ENCODE measurements around the gene RNLS.

The RNLS gene

GRCh38 chr10:88289342-88289741 is 293.8 kb downstream of the RNLS start:
- TF ChIP-seq ZNF565 (CRISPR knock-in tag; conservative IDR thresholded peaks at IDR 0.05; ENCODE audit: low read depth) (no peak), PATZ1 (CRISPR knock-in tag; IDR thresholded peaks at IDR 0.05; ENCODE audit: borderline replicate concordance) (no peak), TOX (CRISPR knock-in tag; IDR thresholded peaks at IDR 0.05; ENCODE audit: borderline replicate concordance) (no peak), ZFP30 (CRISPR knock-in tag; IDR thresholded peaks at IDR 0.05) (no peak), ESRRG (CRISPR knock-in tag; IDR thresholded peaks at IDR 0.05) (no peak), TSHZ2 (CRISPR knock-in tag; IDR thresholded peaks at IDR 0.05) (no peak), TCF4 (CRISPR knock-in tag; IDR thresholded peaks at IDR 0.05; ENCODE audit: borderline replicate concordance) (no peak), ARNTL (CRISPR knock-in tag; IDR thresholded peaks at IDR 0.05; ENCODE audit: borderline replicate concordance, low read depth) (no peak), POU6F1 (CRISPR knock-in tag; IDR thresholded peaks at IDR 0.05; ENCODE audit: borderline replicate concordance, low read depth) (no peak), OSR1 (CRISPR knock-in tag; IDR thresholded peaks at IDR 0.05) (no peak), GLIS3 (CRISPR knock-in tag; IDR thresholded peaks at IDR 0.05) (no peak), BACH2 (CRISPR knock-in tag; IDR thresholded peaks at IDR 0.05; ENCODE audit: borderline replicate concordance) (no peak), PPARA (CRISPR knock-in tag; IDR thresholded peaks at IDR 0.05; ENCODE audit: borderline replicate concordance) (no peak), ZNF70 (CRISPR knock-in tag; IDR thresholded peaks at IDR 0.05) (no peak), ZFP3 (CRISPR knock-in tag; IDR thresholded peaks at IDR 0.05) (no peak)
- ATAC-seq = 0 out of 3 replicates have a peak, but pooled peaks have one; percentile 38

GRCh38 chr10:88288320-88289059 is 294.6 kb downstream of the RNLS start:
- ATAC-seq = no peak
- peak; percentile 16; the same call in 1 of the 2 replicates for TF ChIP-seq TCF4 (CRISPR knock-in tag; IDR thresholded peaks at IDR 0.05; ENCODE audit: borderline replicate concordance)
- no peak for TF ChIP-seq TOX (CRISPR knock-in tag; IDR thresholded peaks at IDR 0.05; ENCODE audit: borderline replicate concordance)

- TF ChIP-seq TOX (CRISPR knock-in tag; IDR thresholded peaks at IDR 0.05; ENCODE audit: borderline replicate concordance) = no peak
- no peak for TF ChIP-seq BACH2 (CRISPR knock-in tag; IDR thresholded peaks at IDR 0.05; ENCODE audit: borderline replicate concordance)
- TF ChIP-seq SNAI2 (CRISPR knock-in tag; IDR thresholded peaks at IDR 0.05) = no peak
- TF ChIP-seq ZC3H10 (CRISPR knock-in tag; IDR thresholded peaks at IDR 0.05) = no peak
- no peak for TF ChIP-seq TCF4 (CRISPR knock-in tag; IDR thresholded peaks at IDR 0.05; ENCODE audit: borderline replicate concordance)
- no peak for TF ChIP-seq ARNTL (CRISPR knock-in tag; IDR thresholded peaks at IDR 0.05; ENCODE audit: borderline replicate concordance, low read depth)
- TF ChIP-seq ESRRG (CRISPR knock-in tag; IDR thresholded peaks at IDR 0.05) = no peak
- no peak for ATAC-seq
Observed at GRCh38 chr10:88286030-88286429, 297.1 kb downstream of the RNLS start.

GRCh38 chr10:88281592-88282347 is 301.3 kb downstream of the RNLS start:
- ATAC-seq = peak; percentile 91
- TF ChIP-seq ARNTL (CRISPR knock-in tag; IDR thresholded peaks at IDR 0.05; ENCODE audit: borderline replicate concordance, low read depth) (no peak), GLIS3 (CRISPR knock-in tag; IDR thresholded peaks at IDR 0.05) (no peak), POU6F1 (CRISPR knock-in tag; IDR thresholded peaks at IDR 0.05; ENCODE audit: borderline replicate concordance, low read depth) (no peak), ZNF8 (CRISPR knock-in tag; IDR thresholded peaks at IDR 0.05) (no peak), ISL1 (CRISPR knock-in tag; IDR thresholded peaks at IDR 0.05) (no peak), SNAI2 (CRISPR knock-in tag; IDR thresholded peaks at IDR 0.05) (no peak), ZNF70 (CRISPR knock-in tag; IDR thresholded peaks at IDR 0.05) (no peak), CREB5 (CRISPR knock-in tag; IDR thresholded peaks at IDR 0.05; ENCODE audit: low read depth) (no peak), CSDC2 (CRISPR knock-in tag; IDR thresholded peaks at IDR 0.05) (no peak), PPARA (CRISPR knock-in tag; IDR thresholded peaks at IDR 0.05; ENCODE audit: borderline replicate concordance) (no peak), RARB (CRISPR knock-in tag; IDR thresholded peaks at IDR 0.05) (no peak), OSR1 (CRISPR knock-in tag; IDR thresholded peaks at IDR 0.05) (no peak), ZFP30 (CRISPR knock-in tag; IDR thresholded peaks at IDR 0.05) (no peak), PATZ1 (CRISPR knock-in tag; IDR thresholded peaks at IDR 0.05; ENCODE audit: borderline replicate concordance) (no peak)

Measured in SK-N-SH treated with all-trans-retinoic acid at 6 μM for 48 hours (cell line).